GM06990 (cell line): Measurements from ENCODE around the gene MITF.

Experiments
- DNase-seq: peaks from one replicate; pipeline ENCODE4 v3.0.0-alpha.2; 2011; ENCODE audit not compliant: insufficient read length; ENCODE audit errors: extremely low read depth
- H3K27me3 ChIP-seq: replicated peaks from 2 replicates; pipeline ENCODE4 v1.6.0; 2011; ENCODE audit warnings: low read length; ENCODE audit not compliant: control insufficient read depth, insufficient read depth
- H3K36me3 ChIP-seq: 2 replicates; pipeline ENCODE4 v1.5.1; 2011; ENCODE audit warnings: low read length; ENCODE audit not compliant: control insufficient read depth, insufficient read depth
- H3K4me3 ChIP-seq: replicated peaks from 2 replicates; pipeline ENCODE4 v1.5.1; 2011; ENCODE audit warnings: low read depth, mild to moderate bottlenecking, control low read depth, low read length
- TF ChIP-seq, protein P1 (sequence below): IDR thresholded peaks from 2 replicates; pipeline ENCODE4 v1.5.1; 2011; ENCODE audit warnings: low read length, control low read depth, mild to moderate bottlenecking, inconsistent platforms; ENCODE audit not compliant: insufficient read depth, poor library complexity, severe bottlenecking

The MITF gene

DNA sequence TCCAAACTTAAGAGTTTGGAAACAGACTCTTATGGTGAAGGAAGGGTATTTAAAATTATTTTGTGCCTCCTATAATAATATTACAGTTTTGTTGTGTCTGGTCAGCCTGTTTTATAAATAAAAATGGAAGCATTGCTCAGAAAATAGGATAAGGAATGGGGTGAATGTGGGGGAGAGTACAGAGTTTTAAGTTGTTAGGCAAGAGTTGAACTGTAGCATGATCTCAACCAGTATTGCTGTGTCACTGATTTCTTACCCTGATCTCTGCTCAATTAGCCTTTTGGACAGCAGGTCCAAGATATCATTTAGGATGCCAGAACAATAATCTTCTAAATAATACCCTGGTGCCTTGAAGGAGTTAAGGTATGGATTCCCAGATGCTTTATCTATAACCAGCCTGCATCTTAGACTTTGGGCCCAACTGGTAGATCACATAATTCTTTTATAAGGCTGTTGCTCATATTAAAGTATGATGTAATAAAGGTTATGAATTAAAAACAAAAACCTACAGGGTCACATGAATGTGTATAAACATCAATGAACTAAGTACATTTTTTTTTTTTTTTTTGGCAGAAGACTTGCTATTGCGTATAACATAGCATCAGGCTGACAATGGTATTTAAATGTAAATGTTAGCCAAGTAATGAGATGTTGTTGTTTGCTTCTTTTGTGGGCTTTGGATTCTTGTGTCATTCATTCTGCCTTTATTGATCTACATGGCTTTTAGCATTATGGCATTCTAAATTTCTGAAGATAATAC is 70.0 kb downstream of the MITF start:
- Histone ChIP-seq H3K4me3 (no peak overlapping the region), H3K36me3 (no peaks in the 10 kb centered on the region), H3K27me3 (no peaks in the 10 kb centered on the region)
- DNase-seq: no peak
- TF ChIP-seq, protein P1, sequence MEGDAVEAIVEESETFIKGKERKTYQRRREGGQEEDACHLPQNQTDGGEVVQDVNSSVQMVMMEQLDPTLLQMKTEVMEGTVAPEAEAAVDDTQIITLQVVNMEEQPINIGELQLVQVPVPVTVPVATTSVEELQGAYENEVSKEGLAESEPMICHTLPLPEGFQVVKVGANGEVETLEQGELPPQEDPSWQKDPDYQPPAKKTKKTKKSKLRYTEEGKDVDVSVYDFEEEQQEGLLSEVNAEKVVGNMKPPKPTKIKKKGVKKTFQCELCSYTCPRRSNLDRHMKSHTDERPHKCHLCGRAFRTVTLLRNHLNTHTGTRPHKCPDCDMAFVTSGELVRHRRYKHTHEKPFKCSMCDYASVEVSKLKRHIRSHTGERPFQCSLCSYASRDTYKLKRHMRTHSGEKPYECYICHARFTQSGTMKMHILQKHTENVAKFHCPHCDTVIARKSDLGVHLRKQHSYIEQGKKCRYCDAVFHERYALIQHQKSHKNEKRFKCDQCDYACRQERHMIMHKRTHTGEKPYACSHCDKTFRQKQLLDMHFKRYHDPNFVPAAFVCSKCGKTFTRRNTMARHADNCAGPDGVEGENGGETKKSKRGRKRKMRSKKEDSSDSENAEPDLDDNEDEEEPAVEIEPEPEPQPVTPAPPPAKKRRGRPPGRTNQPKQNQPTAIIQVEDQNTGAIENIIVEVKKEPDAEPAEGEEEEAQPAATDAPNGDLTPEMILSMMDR: no peak

GRCh38 chr3:69811452-69812401 is 72.5 kb downstream of the MITF start:
- DNase-seq: no peak
- Histone ChIP-seq H3K27me3 (no peaks in the 10 kb centered on the region), H3K4me3 (no peak overlapping the region), H3K36me3 (no peaks in the 10 kb centered on the region)
- TF ChIP-seq, protein P1: no peak

- DNase-seq: no peak
- H3K27me3 ChIP-seq: no peaks in the 10 kb centered on the region
- TF ChIP-seq, protein P1: no peak
- no peaks in the 10 kb centered on the region for H3K36me3 ChIP-seq
- H3K4me3 ChIP-seq: no peak overlapping the region
Observed at GRCh38 chr3:69815970-69816369, 76.7 kb downstream of the MITF start.

DNA sequence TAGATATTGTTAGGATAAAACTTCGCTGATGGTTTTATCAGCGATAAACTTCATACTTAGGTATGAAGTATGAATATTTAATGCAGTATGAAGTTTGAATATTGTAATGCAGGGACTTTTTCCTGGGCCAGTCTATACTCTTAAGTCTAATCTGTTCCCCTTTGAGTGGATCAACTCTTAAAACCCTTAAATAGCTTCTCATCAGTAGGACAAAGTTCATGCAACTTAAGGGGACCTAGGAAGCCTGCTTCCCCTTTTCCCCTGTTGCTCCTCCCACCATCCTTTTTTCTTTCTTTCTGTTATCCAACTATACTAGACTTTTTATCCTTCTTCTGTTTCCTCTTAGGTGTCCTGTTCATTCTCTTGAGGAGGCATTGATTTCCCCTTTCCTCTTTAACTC is 78.7 kb downstream of the MITF start:
- TF ChIP-seq, protein P1: no peak
- H3K36me3 ChIP-seq: no peaks in the 10 kb centered on the region
- DNase-seq: no peak
- no peak overlapping the region for H3K4me3 ChIP-seq
- no peaks in the 10 kb centered on the region for H3K27me3 ChIP-seq

- Histone ChIP-seq H3K36me3 (no peaks in the 10 kb centered on the region), H3K27me3 (no peaks in the 10 kb centered on the region), H3K4me3 (no peak overlapping the region)
- TF ChIP-seq, protein P1: no peak
- DNase-seq: no peak
Observed at GRCh38 chr3:69819282-69819681, 80.0 kb downstream of the MITF start.
